Liver (tissue), 9 donors: Measurements from ENCODE around the gene SLC45A2. TPM values are rescaled to one million over a fixed set of nuclear protein-coding genes. Genes with fewer than 3 reads are reported as not detected.
A peak's percentile ranks its signal among the peaks of the same experiment; 100 is the strongest.
"Not testable (repeated sequence)": the region's sequence is repeated elsewhere in the genome, so short reads cannot be mapped to it uniquely, and the experiment has no call there.

ENCODE experiments used
- DNase-seq: peaks from one replicate; pipeline ENCODE4 v3.0.0-alpha.2; 2017; ENCODE audit warnings: low spot score
- H3K27ac ChIP-seq, 2 donors: one replicate each; pipeline ENCODE4 v1.7.0; 2013; ENCODE audit warnings: inconsistent platforms in 2 of 2, low read length in 2 of 2, control low read depth in 1 of 2, low read depth in 1 of 2, mild to moderate bottlenecking in 1 of 2
- H3K27me3 ChIP-seq, 4 donors: one replicate each; pipeline versions ENCODE4 v1.6.1 to v1.7.0; 2013; ENCODE audit warnings: low read length in 3 of 4, inconsistent platforms in 1 of 4, mild to moderate bottlenecking in 1 of 4, moderate library complexity in 1 of 4; ENCODE audit not compliant: control insufficient read depth in 4 of 4, insufficient read depth in 4 of 4
- H3K36me3 ChIP-seq, 4 donors: one replicate each; pipeline versions ENCODE4 v1.6.1 to v1.7.0; 2013; ENCODE audit warnings: low read length in 3 of 4, mild to moderate bottlenecking in 3 of 4, low read depth in 1 of 4, moderate library complexity in 1 of 4; ENCODE audit not compliant: control insufficient read depth in 4 of 4, insufficient read depth in 3 of 4
- H3K4me1 ChIP-seq, 4 donors: one replicate each; pipeline versions ENCODE4 v1.6.1 to v1.7.0; 2013; ENCODE audit warnings: low read length in 3 of 4, mild to moderate bottlenecking in 3 of 4, moderate library complexity in 1 of 4; ENCODE audit not compliant: control insufficient read depth in 4 of 4, insufficient read depth in 4 of 4
- H3K4me3 ChIP-seq, 3 donors: one replicate each; pipeline versions ENCODE4 v1.6.1 to v1.7.0; 2013; ENCODE audit warnings: low read length in 3 of 3, control low read depth in 1 of 3, low read depth in 1 of 3, mild to moderate bottlenecking in 1 of 3
- H3K9ac ChIP-seq, 2 donors: one replicate each; pipeline ENCODE4 v1.7.0; 2013; ENCODE audit warnings: low read length in 2 of 2, mild to moderate bottlenecking in 2 of 2, moderate library complexity in 2 of 2, control low read depth in 1 of 2, low read depth in 1 of 2
- H3K9me3 ChIP-seq, 4 donors: one replicate each; pipeline versions ENCODE4 v1.6.1 to v1.7.0; 2013; ENCODE audit warnings: low read length in 3 of 4; ENCODE audit not compliant: control insufficient read depth in 4 of 4
- EGR1 ChIP-seq, 2 donors: IDR thresholded peaks; 2 replicates each; pipeline ENCODE4 v1.6.1; 2016 to 2018; ENCODE audit warnings: antibody characterized with exemption in 2 of 2, low read depth in 2 of 2
- FOXA2 ChIP-seq: IDR thresholded peaks from 2 replicates; pipeline ENCODE4 v1.6.1; 2016; ENCODE audit warnings: antibody characterized with exemption
- GABPA ChIP-seq, 2 donors: IDR thresholded peaks in 1 of 2; conservative IDR thresholded peaks in 1 of 2; 2 replicates each; pipeline ENCODE4 v1.6.1; 2016; ENCODE audit warnings: antibody characterized with exemption in 2 of 2, mild to moderate bottlenecking in 1 of 2, moderate library complexity in 1 of 2
- HNF4A ChIP-seq, 2 donors: conservative IDR thresholded peaks; 2 replicates each; pipeline ENCODE4 v1.6.1; 2016; ENCODE audit warnings: antibody characterized with exemption in 2 of 2, mild to moderate bottlenecking in 2 of 2
- HNF4G ChIP-seq: IDR thresholded peaks from 2 replicates; pipeline ENCODE4 v1.6.1; 2016; ENCODE audit warnings: antibody characterized with exemption
- JUND ChIP-seq, 2 donors: IDR thresholded peaks; 2 replicates each; pipeline ENCODE4 v1.6.1; 2016; ENCODE audit warnings: antibody characterized with exemption in 2 of 2
- NR2F2 ChIP-seq: IDR thresholded peaks from 2 replicates; pipeline ENCODE4 v1.6.1; 2016; ENCODE audit warnings: antibody characterized with exemption
- RXRA ChIP-seq, 2 donors: IDR thresholded peaks; 2 replicates each; pipeline ENCODE4 v1.6.1; 2017 to 2018; ENCODE audit warnings: antibody characterized with exemption in 2 of 2, mild to moderate bottlenecking in 1 of 2
- SP1 ChIP-seq: IDR thresholded peaks from 2 replicates; pipeline ENCODE4 v1.6.1; 2018; ENCODE audit warnings: antibody characterized with exemption, mild to moderate bottlenecking
- TAF1 ChIP-seq: conservative IDR thresholded peaks from 2 replicates; pipeline ENCODE4 v1.6.1; 2016; ENCODE audit warnings: antibody characterized with exemption, mild to moderate bottlenecking
- YY1 ChIP-seq: IDR thresholded peaks from 2 replicates; pipeline ENCODE4 v1.6.1; 2016; ENCODE audit warnings: antibody characterized with exemption, mild to moderate bottlenecking
- ZBTB33 ChIP-seq: IDR thresholded peaks from 2 replicates; pipeline ENCODE4 v1.6.1; 2016; ENCODE audit warnings: antibody characterized with exemption
- WGBS: extraction: QIAGEN DNeasy Blood & Tissue Kit; methylation state at CpG from one replicate; pipeline ENCODE4 v1.1.7; 2013; 5-methylcytosine and 5-hydroxymethylcytosine counted together
- polyA plus RNA-seq, 2 donors: library from polyadenylated mRNA; stranded (reverse) in 1 of 2; unstranded in 1 of 2; fragments of 200-250 nt in 1 of 2; fragments of >200 nt in 1 of 2; fragmentation: Nextera tagmentation in 1 of 2; extraction: Ambion mirVana in 1 of 2; gene quantifications; one replicate each; pipeline versions ENCODE4 v1.2.1 to v1.2.3, GENCODE V29; 2013 to 2015
- total RNA-seq, 2 donors: library from RNA; depleted of rRNA; stranded (reverse); fragments of >200 nt; gene quantifications; one replicate each; pipeline ENCODE4 v1.2.3, GENCODE V29; 2014
- TF ChIP-seq, protein P1 (sequence below): IDR thresholded peaks from 2 replicates; pipeline ENCODE4 v1.6.1; 2016; ENCODE audit warnings: antibody characterized with exemption
- TF ChIP-seq, protein P2 (sequence below): IDR thresholded peaks from 2 replicates; pipeline ENCODE4 v1.6.1; 2016; ENCODE audit warnings: antibody characterized with exemption, mild to moderate bottlenecking
- donor health status: healthy.
- donor health status: healthy.
- donor health status: healthy.
- donor health status: healthy.
- donor health status: healthy.

SLC45A2 gene
- total and polyA plus RNA-seq, 4 donors = 0.01 to 1.3 TPM; not detected in 2

- peak; percentile 19 to 49 for TF ChIP-seq RXRA (IDR thresholded peaks at IDR 0.05)
- TF ChIP-seq, protein P1, sequence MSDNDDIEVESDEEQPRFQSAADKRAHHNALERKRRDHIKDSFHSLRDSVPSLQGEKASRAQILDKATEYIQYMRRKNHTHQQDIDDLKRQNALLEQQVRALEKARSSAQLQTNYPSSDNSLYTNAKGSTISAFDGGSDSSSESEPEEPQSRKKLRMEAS = peak; percentile 7
- peak; percentile 35 to 61 for TF ChIP-seq HNF4A (conservative IDR thresholded peaks at IDR 0.05)
- H3K36me3 ChIP-seq, DNase-seq, H3K9ac ChIP-seq, H3K9me3 ChIP-seq, H3K4me3 ChIP-seq, H3K27me3 ChIP-seq: not testable (repeated sequence)
- WGBS = 36% methylated on average over 2 of the region's 2 CpGs
- H3K27ac ChIP-seq = peak overlapping the region in 1 of 2 donors; percentile 10
- H3K4me1 ChIP-seq = peaks cover 0 to 56% (median 46%) of the 10 kb centered on the region in 4 donors
These were observed 25.7 kb upstream of the SLC45A2 start for GRCh38 chr5:34010146-34010545.

DNA sequence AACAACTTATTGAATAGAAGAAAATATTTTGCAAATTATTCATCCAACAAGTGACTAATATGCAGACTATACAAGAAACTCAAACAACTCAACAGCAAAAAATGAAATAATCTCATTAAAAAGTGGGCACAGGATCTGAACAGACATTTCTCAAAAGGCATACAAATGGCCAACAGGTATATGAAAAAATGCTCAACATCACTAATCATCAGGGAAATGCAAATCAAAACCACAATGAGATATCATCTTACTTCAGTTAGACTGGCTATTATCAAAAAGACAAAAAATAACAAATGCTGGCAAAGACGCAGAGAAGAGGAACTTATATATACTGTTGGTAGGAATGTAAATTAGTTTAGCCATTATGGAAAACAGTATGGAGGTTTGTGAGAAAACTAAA lies 25.1 kb upstream of the SLC45A2 start:
- WGBS = 79% methylated on average over 1 of the region's 1 CpG
- DNase-seq = no peak
- no peaks in the 10 kb centered on the region for H3K27me3 ChIP-seq

More for the DNA sequence above, 25.1 kb upstream of the SLC45A2 start:
- Histone ChIP-seq H3K27ac (no peak overlapping the region), H3K36me3 (no peaks in the 10 kb centered on the region), H3K4me1 (peaks cover 0 to 59% (median 46%) of the 10 kb centered on the region in 4 donors), H3K9ac (no peak overlapping the region), H3K9me3 (no peaks in the 10 kb centered on the region), H3K4me3 (no peak overlapping the region)
- no peak for TF ChIP-seq GABPA (IDR thresholded peaks at IDR 0.05 in 1 of 2, conservative IDR thresholded peaks at IDR 0.05 in 1 of 2)
- TF ChIP-seq, protein P2, sequence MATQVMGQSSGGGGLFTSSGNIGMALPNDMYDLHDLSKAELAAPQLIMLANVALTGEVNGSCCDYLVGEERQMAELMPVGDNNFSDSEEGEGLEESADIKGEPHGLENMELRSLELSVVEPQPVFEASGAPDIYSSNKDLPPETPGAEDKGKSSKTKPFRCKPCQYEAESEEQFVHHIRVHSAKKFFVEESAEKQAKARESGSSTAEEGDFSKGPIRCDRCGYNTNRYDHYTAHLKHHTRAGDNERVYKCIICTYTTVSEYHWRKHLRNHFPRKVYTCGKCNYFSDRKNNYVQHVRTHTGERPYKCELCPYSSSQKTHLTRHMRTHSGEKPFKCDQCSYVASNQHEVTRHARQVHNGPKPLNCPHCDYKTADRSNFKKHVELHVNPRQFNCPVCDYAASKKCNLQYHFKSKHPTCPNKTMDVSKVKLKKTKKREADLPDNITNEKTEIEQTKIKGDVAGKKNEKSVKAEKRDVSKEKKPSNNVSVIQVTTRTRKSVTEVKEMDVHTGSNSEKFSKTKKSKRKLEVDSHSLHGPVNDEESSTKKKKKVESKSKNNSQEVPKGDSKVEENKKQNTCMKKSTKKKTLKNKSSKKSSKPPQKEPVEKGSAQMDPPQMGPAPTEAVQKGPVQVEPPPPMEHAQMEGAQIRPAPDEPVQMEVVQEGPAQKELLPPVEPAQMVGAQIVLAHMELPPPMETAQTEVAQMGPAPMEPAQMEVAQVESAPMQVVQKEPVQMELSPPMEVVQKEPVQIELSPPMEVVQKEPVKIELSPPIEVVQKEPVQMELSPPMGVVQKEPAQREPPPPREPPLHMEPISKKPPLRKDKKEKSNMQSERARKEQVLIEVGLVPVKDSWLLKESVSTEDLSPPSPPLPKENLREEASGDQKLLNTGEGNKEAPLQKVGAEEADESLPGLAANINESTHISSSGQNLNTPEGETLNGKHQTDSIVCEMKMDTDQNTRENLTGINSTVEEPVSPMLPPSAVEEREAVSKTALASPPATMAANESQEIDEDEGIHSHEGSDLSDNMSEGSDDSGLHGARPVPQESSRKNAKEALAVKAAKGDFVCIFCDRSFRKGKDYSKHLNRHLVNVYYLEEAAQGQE = no peak
- no peak for TF ChIP-seq YY1
- TF ChIP-seq TAF1 = no peak
- TF ChIP-seq HNF4A (conservative IDR thresholded peaks at IDR 0.05) = no peak
- TF ChIP-seq NR2F2 = no peak
- TF ChIP-seq SP1 = no peak
- no peak for TF ChIP-seq EGR1 (IDR thresholded peaks at IDR 0.05; ENCODE audit: low read depth in 2 of 2)
- no peak for TF ChIP-seq ZBTB33
- TF ChIP-seq, protein P1 = no peak
- no peak for TF ChIP-seq HNF4G
- TF ChIP-seq JUND (IDR thresholded peaks at IDR 0.05) = no peak
- no peak for TF ChIP-seq FOXA2
